Epidermal melanocyte (primary cell): ENCODE data around the gene CSN1S1.
"Not testable (repeated sequence)": the region's sequence is repeated elsewhere in the genome, so short reads cannot be mapped to it uniquely, and the experiment has no call there.

Experiments
- DNase-seq: peaks from one replicate; pipeline ENCODE4 v3.0.0; 2011; ENCODE audit warnings: low spot score; ENCODE audit not compliant: insufficient read length

CSN1S1 gene

GRCh38 chr4:69930768-69931167, at the start of gene CSN1S1:
Gene CSN1S1 (plus strand): TSS chr4:69931068. CDS start chr4:69932556, 1,488 bp downstream.
- no peak for DNase-seq

- DNase-seq = peak; percentile 36
These were observed 49.6 kb upstream of the CSN1S1 start for GRCh38 chr4:69881173-69881773.

GRCh38 chr4:69882150-69882549, 48.7 kb upstream of the CSN1S1 start:
- no peak for DNase-seq

GRCh38 chr4:69888336-69888735, 42.5 kb upstream of the CSN1S1 start:
- DNase-seq = no peak

- DNase-seq = no peak
These were observed 36.7 kb upstream of the CSN1S1 start for GRCh38 chr4:69894186-69894585.

- DNase-seq = no peak
These were observed 36.1 kb upstream of the CSN1S1 start for GRCh38 chr4:69894721-69895120.

- no peak for DNase-seq
These were observed 34.2 kb upstream of the CSN1S1 start for GRCh38 chr4:69896530-69897116.

GRCh38 chr4:69907151-69907550, 23.7 kb upstream of the CSN1S1 start:
- DNase-seq = no peak

- no peak for DNase-seq
These were observed 21.7 kb upstream of the CSN1S1 start for GRCh38 chr4:69909195-69909594.

GRCh38 chr4:69910016-69910782, 20.7 kb upstream of the CSN1S1 start:
- no peak for DNase-seq

GRCh38 chr4:69920874-69921273, 10.0 kb upstream of the CSN1S1 start:
- no peak for DNase-seq

- DNase-seq = not testable (repeated sequence)
These were observed 7.0 kb upstream of the CSN1S1 start for GRCh38 chr4:69923782-69924410.

- no peak for DNase-seq
These were observed 3.3 kb downstream of the CSN1S1 start for GRCh38 chr4:69934150-69934549.

- no peak for DNase-seq
These were observed 5.7 kb downstream of the CSN1S1 start for GRCh38 chr4:69936566-69936965.

GRCh38 chr4:69951602-69952001, 20.7 kb downstream of the CSN1S1 start:
- DNase-seq = no peak

- DNase-seq = no peak
These were observed 26.3 kb downstream of the CSN1S1 start for GRCh38 chr4:69957209-69957608.

GRCh38 chr4:69965628-69966027, 34.8 kb downstream of the CSN1S1 start, which contains the start of gene CSN2:
Gene CSN2 (minus strand): TSS chr4:69965728. CDS start chr4:69960995, 4,733 bp downstream.
- no peak for DNase-seq

- no peak for DNase-seq
These were observed 39.2 kb downstream of the CSN1S1 start for GRCh38 chr4:69970071-69970470.

GRCh38 chr4:69974631-69975030, 43.8 kb downstream of the CSN1S1 start:
- no peak for DNase-seq

GRCh38 chr4:69977582-69977981, 46.7 kb downstream of the CSN1S1 start:
- no peak for DNase-seq

GRCh38 chr4:69984030-69984443, 53.2 kb downstream of the CSN1S1 start:
- DNase-seq = no peak

GRCh38 chr4:69986663-69987062, 55.8 kb downstream of the CSN1S1 start:
- no peak for DNase-seq
